SK-N-SH (cell line): ENCODE measurements around the gene ABCB9.

Experiments used
- FOSL2 ChIP-seq: IDR thresholded peaks from 2 replicates; pipeline ENCODE4 v1.4.0; 2012; ENCODE audit warnings: low read depth, mild to moderate bottlenecking, moderate library complexity, borderline replicate concordance
- GABPA ChIP-seq: IDR thresholded peaks from 2 replicates; pipeline ENCODE4 v1.4.0; 2012; ENCODE audit warnings: low read depth, mild to moderate bottlenecking
- IRF3 ChIP-seq: fragments of 150-350 bp; IDR thresholded peaks from 2 replicates; pipeline ENCODE4 v1.6.1; 2016; ENCODE audit warnings: mild to moderate bottlenecking, low read depth, low read length
- MXI1 ChIP-seq: IDR thresholded peaks from 2 replicates; pipeline ENCODE4 v1.6.1; 2012; ENCODE audit warnings: mild to moderate bottlenecking, low read depth, low read length, improper control_type of control experiment
- PBX3 ChIP-seq: IDR thresholded peaks from 2 replicates; pipeline ENCODE4; 2012
- POLR2AphosphoS5 ChIP-seq: IDR thresholded peaks from 2 replicates; pipeline ENCODE4 v1.6.1; 2012; ENCODE audit warnings: low read depth, low read length
- RAD21 ChIP-seq: IDR thresholded peaks from 2 replicates; pipeline ENCODE4 v1.6.1; 2012; ENCODE audit warnings: mild to moderate bottlenecking, low read length
- SIN3A ChIP-seq: IDR thresholded peaks from 2 replicates; pipeline ENCODE4 v1.6.1; 2012; ENCODE audit warnings: low read depth, mild to moderate bottlenecking, low read length, moderate library complexity, borderline replicate concordance
- TAF1 ChIP-seq: IDR thresholded peaks from 2 replicates; pipeline ENCODE4 v1.6.1; 2012; ENCODE audit warnings: low read depth, mild to moderate bottlenecking, low read length, moderate library complexity, borderline replicate concordance
- TEAD4 ChIP-seq: IDR thresholded peaks from 2 replicates; pipeline ENCODE4 v1.4.0; 2012; ENCODE audit warnings: mild to moderate bottlenecking, borderline replicate concordance; ENCODE audit not compliant: insufficient read depth
- YY1 ChIP-seq: IDR thresholded peaks from 2 replicates; pipeline ENCODE4 v1.4.0; 2012; ENCODE audit warnings: low read depth, mild to moderate bottlenecking
- TF ChIP-seq, protein P1 (sequence below): fragments of 200-600 bp; sonication (generic); IDR thresholded peaks from 2 replicates; pipeline ENCODE4 v1.6.1; 2017; ENCODE audit warnings: antibody characterized with exemption, mild to moderate bottlenecking, moderate library complexity
- TF ChIP-seq, protein P2 (sequence below): IDR thresholded peaks from 2 replicates; pipeline ENCODE4 v1.4.0; 2012; ENCODE audit warnings: low read depth

DNA sequence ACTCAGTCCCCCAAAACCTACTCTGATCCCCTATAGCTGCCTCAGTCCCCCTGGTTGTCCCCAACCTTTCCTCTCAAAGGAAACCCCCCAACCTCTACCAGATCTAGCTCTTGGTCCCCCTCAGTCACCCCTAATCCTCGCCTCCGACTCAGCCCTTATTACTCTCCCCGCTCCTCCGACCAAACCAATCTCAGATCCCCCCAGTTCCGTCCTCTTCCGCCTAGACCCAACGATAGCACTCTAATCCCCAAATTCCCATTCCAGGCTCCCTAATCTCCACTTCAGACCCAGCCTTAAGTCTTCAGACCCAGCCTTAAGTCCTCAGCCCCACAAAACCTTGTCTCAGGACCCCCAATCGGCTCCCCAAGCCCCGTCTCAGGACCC, 71.0 kb downstream of the ABCB9 start:
- TF ChIP-seq, protein P1, sequence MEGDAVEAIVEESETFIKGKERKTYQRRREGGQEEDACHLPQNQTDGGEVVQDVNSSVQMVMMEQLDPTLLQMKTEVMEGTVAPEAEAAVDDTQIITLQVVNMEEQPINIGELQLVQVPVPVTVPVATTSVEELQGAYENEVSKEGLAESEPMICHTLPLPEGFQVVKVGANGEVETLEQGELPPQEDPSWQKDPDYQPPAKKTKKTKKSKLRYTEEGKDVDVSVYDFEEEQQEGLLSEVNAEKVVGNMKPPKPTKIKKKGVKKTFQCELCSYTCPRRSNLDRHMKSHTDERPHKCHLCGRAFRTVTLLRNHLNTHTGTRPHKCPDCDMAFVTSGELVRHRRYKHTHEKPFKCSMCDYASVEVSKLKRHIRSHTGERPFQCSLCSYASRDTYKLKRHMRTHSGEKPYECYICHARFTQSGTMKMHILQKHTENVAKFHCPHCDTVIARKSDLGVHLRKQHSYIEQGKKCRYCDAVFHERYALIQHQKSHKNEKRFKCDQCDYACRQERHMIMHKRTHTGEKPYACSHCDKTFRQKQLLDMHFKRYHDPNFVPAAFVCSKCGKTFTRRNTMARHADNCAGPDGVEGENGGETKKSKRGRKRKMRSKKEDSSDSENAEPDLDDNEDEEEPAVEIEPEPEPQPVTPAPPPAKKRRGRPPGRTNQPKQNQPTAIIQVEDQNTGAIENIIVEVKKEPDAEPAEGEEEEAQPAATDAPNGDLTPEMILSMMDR: no peak
- no peak for TF ChIP-seq POLR2AphosphoS5
- TF ChIP-seq PBX3: no peak
- TF ChIP-seq RAD21: no peak
- TF ChIP-seq, protein P2, sequence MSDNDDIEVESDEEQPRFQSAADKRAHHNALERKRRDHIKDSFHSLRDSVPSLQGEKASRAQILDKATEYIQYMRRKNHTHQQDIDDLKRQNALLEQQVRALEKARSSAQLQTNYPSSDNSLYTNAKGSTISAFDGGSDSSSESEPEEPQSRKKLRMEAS: no peak
- no peak for TF ChIP-seq GABPA
- no peak for TF ChIP-seq FOSL2
- no peak for TF ChIP-seq TAF1
- TF ChIP-seq YY1: no peak
- no peak for TF ChIP-seq IRF3
- no peak for TF ChIP-seq TEAD4
- TF ChIP-seq MXI1: no peak
- TF ChIP-seq SIN3A: no peak
